ENCODE data around the gene ZBED4.

The ZBED4 gene

DNA sequence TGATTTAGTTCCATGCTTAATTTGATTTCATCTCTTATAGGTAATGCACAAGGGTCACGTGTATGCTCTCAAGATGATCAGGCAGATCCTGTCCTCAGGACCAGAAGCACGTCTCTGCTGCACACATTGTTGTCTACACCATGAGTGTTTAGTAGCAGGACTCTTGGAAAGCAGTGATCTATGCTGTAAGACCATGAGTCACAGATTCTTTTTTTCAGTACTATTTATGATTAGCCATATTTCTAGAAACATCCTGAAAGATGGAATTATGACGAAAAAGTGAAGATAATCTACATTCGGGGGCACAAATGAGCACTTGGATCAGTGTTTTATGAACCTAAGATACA is 29.6 kb downstream of the ZBED4 start:
- no peak for DNase-seq

DNA sequence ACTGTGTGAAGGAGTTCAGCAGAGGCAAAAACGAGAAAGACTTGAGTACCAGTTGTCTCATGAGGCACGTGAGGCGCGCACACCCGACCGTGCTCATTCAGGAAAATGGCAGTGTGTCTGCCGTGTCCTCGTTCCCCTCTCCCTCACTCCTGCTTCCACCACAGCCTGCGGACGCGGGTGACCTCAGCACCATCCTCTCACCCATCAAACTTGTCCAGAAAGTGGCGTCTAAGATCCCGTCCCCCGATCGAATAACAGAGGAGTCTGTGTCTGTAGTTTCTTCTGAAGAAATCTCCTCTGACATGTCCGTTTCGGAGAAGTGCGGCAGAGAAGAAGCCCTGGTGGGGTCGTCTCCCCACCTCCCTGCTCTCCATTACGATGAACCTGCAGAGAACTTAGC is 30.4 kb downstream of the ZBED4 start:
- no peak for DNase-seq

DNA sequence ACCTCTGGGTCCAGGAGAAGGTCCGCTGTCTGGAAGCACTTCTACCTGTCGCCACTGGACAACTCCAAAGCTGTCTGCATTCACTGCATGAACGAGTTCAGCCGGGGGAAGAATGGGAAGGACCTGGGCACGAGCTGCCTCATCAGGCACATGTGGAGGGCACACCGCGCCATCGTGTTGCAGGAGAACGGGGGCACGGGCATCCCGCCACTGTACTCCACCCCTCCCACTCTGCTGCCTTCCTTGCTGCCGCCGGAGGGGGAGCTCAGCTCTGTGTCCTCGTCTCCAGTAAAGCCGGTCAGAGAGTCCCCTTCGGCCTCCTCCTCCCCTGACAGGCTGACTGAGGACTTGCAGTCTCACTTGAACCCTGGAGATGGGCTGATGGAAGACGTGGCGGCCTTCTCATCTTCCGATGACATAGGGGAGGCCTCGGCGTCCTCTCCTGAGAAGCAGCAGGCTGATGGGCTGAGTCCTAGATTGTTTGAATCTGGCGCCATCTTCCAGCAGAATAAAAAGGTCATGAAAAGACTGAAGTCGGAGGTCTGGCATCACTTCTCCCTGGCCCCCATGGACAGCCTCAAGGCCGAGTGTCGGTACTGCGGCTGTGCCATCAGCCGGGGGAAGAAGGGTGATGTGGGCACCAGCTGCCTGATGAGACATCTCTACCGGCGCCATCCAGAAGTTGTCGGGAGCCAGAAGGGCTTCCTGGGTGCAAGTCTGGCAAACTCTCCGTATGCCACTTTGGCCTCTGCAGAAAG is 31.0 kb downstream of the ZBED4 start:
- DNase-seq: no peak

DNA sequence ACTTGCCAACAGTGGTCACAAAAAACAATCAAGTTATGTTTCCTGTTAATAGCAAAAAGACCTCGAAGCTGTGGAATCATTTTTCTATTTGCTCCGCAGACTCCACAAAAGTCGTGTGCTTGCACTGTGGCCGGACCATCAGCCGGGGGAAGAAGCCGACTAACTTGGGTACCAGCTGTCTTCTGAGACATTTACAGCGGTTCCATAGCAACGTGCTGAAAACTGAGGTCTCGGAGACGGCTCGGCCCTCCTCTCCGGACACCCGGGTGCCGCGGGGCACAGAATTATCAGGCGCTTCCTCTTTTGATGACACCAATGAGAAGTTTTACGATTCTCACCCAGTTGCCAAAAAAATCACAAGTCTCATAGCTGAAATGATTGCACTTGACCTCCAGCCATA is 31.6 kb downstream of the ZBED4 start:
- DNase-seq: no peak

DNA sequence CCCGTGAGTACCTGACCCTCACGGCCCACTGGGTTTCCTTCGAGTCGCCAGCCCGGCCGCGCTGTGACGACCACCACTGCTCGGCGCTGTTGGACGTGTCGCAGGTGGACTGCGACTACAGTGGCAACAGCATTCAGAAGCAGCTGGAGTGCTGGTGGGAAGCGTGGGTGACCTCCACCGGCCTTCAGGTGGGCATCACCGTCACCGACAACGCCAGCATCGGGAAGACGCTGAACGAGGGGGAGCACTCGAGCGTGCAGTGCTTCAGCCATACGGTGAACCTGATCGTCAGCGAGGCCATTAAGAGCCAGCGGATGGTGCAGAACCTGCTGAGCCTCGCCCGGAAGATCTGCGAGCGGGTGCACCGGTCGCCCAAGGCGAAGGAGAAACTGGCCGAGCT is 32.2 kb downstream of the ZBED4 start:
- DNase-seq: no peak

DNA sequence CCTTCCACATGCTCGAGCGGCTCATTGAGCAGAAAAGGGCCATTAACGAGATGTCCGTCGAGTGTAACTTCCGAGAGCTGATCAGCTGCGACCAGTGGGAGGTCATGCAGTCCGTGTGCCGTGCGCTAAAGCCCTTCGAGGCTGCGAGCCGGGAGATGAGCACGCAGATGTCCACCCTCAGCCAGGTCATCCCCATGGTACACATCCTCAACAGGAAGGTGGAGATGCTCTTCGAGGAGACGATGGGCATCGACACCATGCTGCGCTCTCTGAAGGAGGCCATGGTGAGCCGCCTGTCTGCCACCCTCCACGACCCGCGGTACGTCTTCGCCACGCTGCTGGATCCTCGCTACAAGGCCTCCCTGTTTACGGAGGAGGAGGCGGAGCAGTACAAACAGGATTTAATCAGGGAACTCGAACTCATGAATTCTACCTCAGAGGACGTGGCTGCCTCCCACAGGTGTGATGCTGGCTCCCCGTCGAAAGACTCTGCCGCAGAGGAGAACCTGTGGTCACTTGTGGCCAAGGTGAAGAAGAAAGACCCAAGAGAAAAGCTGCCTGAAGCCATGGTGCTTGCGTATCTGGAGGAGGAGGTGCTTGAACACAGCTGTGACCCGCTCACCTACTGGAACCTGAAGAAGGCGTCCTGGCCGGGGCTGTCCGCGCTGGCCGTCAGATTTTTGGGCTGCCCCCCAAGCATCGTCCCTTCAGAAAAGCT is 32.9 kb downstream of the ZBED4 start:
- no peak for DNase-seq

DNA sequence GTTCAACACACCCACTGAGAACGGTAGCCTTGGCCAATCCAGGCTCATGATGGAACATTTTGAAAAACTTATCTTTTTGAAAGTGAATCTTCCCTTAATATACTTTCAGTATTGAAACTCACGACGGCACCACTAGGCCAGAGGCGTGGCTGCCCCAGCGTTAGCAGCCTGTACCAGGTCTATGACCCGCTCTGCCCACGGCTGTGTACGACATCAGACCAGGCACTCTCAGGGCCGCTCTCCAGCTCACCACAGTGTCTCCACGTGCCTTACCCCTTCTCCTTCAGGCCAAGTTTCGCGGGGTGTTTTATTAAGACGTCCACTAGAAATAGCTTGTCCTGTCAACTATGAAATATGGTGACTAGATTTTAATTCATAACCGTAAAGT is 33.4 kb downstream of the ZBED4 start:
- DNase-seq: no peak

DNA sequence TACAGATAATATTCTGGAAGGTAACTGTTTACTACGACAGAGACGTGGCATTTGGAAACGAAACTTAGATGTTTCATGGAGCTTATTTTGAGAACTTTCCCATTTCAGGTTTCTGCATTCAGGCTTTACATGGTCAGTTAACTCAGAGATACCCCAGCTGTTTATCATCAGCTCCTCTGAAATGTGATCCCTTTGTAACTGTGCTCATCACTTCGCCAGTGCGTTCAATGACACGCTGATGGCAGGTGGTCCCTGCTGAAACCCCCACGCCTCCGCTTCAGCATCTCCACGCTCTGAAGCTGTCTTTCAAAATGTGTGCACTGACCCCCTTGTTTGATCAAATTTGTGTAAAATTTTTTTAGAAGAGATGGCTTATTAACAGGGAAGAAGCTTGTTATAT is 34.1 kb downstream of the ZBED4 start:
- DNase-seq: no peak

DNA sequence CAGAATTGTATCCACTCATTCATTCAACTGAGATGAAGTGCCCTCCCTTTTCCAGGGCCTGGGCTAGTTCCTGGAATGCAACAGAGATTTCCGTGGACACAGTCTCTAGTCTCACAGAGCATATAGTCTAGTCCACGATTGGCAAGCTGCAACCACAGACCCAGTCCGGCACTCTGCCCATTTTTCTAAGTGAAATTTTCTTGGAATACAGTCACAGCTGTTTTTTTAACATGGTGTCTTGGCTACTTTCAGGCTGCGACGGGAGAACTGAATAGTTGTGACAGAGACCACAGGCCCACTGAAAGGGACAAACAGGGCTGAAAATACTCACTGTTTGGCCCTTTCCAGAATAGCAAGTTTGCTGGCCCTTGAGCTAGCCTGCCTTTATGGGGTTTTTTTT is 35.4 kb downstream of the ZBED4 start:
- DNase-seq: no peak

DNA sequence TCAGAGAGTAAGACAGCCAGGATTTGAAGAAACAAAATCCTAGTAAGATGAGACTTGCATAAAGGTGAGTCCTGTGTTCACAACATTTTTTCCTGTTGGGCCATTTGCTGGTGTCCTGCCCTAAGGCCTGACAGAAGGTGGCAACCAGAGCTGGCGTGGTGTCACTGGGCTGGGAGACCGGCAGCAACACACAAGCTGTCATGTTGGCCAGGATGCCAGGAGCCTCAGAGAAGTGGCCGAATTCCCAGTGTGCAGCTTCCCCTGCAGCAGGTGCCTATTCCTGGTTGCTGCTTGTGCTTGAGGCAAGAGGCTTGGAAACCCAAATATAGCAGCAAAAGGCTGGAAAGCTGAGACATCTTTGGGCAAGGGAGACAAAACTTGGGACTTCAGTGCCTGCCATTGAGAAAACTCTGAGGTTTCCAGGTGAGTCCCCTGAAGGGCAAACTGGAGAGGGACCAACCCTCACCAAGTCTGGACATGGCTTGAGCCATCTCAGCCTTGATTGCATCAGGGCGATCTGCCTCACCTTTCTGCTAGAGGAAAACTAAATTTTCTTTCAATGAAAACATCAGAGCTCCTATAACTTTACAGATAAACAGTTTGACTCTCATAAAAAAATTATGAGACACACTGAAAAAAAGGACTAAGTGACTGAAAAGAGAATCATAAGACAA is 38.7 kb downstream of the ZBED4 start:
- no peak for DNase-seq

DNA sequence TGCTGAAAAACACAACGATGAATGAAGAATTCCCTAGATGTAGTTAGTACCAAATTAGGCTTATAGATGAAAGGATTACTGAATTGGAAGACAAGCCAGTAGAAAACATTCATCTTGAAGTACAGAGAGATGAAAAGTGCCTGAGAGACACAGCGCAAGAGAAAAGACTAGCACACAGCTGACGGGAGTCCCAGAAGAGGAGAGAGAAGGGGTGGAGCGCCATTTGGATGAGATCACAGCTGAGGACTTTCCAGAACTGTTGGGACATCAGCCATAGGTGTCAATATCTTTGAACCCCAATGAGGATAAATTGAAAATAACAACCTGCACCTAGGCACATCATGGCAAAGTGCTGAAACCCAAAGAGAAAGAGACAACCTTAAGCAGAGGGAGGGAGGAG is 39.4 kb downstream of the ZBED4 start:
- DNase-seq: no peak

DNA sequence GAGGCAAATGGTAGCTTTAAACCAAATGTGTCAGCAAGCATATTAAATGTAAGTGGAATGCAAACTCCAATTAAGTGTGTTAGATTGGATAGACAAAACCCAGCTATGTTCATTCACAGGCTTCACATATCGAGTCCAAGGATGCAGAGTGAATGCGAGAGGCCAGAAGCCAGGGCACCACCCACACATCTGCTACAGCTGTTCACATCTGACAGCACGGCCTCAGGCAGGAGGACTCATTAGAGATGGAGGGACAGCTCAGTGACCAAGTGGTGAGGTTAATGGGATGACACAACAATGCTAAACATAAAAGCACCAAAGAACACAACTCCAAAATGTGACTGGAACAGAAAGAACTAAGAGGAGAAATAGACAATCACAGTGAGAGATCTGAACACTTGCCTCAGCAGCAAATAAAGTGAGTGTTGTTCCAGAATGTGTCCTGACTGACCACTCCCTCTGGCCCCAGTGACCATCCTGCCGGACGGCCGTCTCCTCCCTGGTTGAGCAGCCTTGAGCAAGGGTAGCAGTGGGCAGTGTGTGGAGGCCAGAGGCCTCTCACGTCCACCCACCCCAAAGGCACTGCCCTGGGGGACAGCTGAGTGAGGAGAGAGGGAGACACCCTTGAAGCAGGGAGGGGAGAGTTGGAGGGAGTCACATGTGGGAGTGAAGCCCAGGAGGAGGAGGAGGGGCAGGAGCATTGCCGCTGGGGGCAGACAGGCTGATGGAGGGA is 40.8 kb downstream of the ZBED4 start:
- no peak for DNase-seq

DNA sequence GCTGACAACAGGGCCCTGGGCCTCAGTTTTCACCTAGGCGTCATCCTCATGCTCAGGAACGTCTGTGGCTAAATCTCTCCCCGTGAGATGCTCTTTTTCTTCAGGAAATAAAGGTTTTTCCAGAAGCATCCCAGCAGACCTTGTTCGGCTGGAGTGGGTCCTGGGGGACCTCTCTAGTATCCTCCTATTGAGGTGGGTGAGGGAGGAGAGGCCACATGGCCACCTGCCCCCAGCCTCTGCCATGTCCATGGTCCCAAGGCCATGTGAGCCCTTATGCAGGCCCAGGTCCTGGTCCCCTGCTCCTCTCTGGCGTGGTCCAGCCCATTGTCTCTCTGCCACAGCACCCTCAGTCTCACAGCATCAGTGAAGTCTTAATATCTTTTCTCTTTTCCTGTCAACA is 42.6 kb downstream of the ZBED4 start:
- DNase-seq: no peak

DNA sequence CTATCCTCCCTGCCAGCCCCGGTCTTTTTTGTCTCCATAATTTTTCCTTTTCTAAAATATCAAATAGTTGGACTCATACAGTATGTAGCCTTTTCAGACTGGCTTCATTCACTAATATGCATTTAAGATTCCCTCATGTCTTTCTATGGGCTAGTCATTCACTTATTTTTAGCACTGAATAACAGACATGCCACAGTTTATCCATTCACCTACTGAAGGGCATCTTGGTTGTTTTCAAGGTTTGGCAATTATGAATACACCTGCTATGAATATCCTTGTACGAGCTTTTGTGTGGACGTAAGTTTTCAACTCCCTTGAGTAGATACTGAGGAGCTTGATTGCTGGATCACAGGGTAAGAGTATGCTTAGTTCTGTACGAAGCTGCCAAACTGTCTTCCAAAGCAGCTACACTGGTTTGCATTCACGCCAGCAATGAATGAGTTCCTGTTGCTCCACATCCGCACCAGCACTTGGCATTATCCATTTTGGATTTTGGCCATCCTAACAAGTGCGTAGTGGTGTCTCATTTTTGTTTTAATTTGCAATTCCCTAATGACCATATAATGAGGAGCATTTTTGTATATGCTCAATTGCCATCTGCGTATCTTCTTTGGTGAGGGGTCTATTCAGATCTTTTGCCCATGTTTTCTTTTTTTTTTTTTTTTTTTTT is 43.5 kb downstream of the ZBED4 start:
- DNase-seq: no peak

DNA sequence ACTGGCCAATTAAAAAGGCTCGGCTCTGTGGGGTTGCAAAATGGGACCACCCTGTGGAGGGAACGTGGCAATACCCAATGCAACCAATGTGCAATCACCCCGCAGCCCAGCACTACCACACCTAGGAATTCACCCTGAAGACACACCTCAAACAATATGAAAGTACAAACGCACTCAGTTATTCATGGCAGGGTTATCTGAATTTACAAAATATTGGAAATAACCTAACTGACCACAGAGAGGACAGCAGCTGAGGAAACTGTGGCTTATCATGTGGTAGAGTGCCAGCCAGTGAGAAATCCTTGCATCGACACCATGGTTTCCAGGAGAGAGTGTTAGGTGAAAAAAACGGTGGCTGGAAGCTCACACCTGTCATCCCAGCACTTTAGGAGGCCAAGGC is 45.9 kb downstream of the ZBED4 start:
- no peak for DNase-seq

DNA sequence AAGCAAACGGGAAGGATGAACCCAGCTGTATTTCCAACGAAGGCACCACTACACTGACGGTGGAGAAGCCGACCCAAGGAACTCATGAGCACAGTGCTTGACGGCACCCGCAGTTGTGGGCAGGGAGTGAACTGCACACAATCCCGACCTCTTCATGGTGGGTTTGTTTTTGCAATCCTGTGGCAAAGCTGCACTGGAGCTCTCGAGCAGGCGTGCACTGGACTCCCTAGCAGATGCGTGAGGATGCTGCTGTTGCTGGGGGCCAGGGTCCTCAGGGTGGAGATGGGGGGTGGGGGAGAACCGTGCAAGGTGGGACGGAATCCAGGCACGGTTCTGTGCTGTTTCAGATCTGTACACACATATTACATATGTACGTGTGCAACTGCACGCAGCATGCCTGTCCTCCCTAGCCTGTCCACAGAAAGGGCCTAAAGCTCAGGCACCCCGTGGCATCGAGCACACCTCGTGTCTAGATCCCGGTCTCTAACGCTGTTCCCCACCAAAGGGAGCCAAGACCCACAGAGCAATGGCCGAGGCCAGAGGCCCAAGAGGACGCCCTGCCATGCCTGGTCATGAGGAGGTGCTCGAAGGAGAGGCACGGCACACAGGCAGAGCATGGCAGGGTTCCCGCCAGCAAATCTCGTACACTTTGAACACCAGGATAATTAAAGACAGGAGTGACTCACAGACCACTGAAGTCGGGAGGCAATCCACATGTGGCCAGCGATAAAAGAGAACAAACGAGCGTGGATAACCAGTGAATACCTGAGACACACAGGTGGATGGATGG is 47.0 kb downstream of the ZBED4 start:
- DNase-seq: no peak

DNA sequence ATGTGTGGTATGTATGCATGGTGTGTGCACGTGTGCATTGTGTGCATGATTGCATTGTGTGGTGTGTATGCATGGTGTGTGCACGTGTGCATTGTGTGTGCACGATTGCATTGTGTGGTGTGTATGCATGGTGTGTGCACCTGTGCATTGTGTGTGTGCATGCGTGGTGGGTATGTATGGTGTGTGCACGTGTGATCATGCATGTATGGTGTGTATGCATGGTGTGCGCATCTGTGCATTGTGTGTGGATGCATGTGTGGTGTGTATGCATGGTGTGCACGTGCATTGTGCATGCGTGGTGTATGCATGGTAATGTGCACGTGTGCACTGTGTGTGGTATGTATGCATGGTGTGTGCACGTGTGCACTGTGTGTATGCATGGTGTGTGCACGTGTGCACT is 47.8 kb downstream of the ZBED4 start:
- no peak for DNase-seq

DNA sequence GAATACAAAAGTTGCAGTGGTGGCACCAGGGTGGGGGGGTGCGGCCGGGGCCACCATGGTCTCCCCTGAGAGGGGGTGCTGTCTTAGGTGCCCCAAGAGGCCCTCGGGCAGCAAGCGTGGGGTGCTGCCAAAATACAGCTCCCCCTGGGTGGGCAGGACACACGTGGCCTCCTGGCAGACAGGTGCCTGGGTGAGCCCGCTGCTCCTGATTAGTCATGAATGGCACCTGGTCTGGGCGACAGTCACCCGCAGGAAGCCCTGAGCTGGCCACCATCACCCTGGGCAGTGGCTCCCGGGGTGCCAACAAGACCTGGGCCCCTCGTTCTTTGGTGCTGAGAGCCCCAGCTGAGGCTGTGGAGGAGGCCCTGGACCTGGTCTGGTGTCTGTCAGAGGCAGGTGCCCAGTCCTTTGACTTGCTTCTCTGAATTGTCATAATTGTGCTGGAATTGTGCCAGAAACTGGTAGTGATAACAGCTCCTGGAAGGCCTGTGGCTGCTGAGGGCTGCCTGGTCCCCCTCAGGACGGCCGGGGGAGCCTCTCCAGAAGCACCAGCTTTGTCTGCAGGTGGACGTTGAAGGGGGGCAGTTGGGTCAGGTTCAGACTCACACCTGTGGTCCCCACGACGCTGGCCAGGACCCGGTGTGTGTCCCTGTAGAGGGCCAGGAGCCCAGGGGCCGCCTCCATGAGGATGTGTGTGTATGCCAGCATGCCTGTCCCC is 49.8 kb downstream of the ZBED4 start:
- DNase-seq: no peak

DNA sequence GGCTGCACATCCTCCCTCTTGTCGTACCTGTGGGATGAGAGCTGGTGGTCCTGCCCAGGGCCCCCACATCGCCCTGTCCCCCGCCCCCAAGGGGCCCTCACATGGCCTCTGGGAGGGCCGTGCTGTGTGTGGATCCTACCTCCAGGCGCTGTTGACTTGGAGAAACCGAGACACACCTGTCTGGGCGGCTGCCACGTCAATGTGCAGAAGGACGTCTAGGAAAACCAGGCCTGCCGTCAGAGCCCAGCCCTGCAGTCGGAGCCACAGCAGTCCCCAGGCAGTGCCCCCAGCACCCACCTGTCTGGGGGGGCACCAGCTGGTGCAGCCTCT is 50.4 kb downstream of the ZBED4 start:
- no peak for DNase-seq

DNA sequence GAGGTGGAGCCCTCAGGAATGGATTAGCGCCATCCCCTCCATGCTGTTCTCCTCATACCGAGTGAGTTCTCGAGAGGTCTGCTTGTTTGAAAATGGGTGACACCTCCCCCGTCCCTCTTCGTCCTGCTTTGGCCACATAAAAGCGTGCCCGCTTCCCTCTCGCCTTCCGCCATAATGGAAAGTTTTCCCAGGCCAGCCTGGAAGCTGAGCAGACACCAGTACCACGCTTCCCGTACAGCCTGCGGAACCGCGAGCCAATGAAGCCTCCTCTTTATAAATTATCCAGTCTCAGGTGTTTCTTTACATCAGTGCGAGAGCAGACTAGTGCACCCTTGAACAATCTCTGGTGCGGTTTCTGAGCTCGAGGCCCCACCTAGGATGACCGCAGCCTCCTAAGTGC is 51.8 kb downstream of the ZBED4 start:
- DNase-seq: no peak

DNA sequence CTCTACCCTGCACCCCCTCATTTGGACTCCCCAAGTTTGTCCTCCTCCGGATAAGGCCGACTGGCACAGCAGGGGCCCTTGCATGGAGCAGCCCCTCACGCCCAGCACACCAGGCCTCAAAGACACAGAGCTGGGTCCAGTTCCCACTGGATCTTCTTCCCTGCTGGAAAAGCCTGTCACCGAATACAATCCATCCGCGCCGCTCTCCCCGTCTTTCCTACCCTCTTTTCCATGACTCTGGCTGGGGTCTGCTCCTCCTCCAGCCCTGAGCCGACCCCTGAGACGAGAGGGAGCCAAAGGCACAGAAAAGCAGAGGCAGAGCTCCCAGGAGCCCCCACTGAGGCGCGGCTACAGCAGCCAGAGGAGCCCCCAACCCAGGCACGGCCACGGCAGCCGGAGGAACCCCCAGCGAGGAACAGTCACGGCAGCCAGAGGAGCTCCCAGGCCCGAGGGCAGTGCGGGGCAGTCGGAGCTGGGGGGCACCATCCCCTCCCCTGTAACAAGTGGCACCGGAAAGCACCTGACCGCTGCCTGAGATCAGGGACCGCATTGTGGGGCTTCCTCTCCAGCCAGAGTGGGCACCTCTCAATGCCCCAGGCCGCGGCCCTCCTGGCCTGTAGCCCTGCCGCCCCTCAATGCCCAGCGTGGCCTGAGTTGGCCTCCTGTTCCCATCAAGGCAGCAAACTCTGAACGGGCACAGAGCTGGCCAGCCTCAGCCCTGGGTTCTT is 52.6 kb downstream of the ZBED4 start:
- no peak for DNase-seq
